GM18498 (cell line): Measurements from ENCODE around the gene KLK7.

Source experiments
- ATAC-seq: cut with Tn5 transposase; IDR thresholded peaks from one replicate; pipeline ENCODE4 v1.9.1; 2021; ENCODE audit warnings: mild to moderate bottlenecking, moderate library complexity; ENCODE audit not compliant: unreplicated experiment

Gene KLK7

DNA sequence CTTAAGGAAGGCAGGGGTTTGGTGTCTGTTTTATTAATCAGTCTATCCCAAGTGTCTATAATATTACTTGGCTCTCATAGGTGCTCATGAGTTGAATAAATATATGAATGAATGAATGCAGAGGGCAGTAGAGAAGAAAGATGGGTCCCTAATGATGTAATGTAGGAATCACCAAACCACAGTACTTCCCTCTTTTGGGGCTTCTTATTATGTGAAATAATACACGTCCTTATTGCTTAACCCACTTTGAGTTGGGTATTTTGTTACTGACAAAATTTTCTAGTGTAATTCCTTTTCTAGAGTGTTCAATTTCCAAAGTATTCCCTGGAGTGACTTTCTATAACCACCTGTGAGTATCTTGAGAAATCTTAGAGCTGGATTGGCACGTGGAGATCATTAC, 44.1 kb downstream of the KLK7 start:
- no peak for ATAC-seq

DNA sequence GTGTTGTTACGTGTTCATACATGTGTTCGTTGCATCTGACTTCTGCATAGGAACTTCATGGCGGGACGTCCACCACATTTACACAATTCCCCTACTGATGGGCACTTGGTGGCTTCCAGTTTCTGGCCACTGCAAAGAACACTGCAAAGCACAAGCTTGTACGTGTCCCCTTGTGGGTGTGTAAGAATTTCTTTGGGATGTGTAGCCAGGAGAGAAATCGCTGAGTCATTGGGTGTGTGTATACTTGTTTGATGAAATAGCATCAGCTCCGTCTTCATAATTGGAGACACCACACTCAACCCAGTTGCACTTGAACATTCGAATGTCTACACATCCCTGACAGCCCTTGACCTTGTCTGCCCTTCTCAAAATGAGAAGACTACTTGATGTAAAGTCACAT, 50.1 kb downstream of the KLK7 start:
- ATAC-seq, result no peak

DNA sequence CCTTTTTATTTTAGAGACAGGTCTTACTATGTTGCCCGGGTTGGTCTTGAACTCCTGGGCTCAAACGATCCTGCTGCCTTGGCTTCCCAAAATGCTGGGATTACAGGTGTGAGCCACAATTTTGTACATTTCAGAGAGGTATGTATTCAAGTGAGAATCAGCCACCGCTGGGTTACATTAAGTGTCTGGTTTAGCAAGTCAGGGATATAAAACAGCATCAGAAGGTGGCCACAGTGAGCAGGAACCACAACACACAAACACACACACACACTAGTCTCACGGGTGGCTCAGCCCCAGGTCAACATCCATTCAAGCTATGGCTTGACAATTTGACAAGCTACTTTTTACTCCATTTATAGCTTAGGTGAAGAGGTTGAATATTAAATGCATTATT, 51.0 kb downstream of the KLK7 start:
- no peak for ATAC-seq

- no peak for ATAC-seq
Measured at GRCh38 chr19:50932018-50932689, 51.6 kb downstream of the KLK7 start.

GRCh38 chr19:50931023-50931422, 52.7 kb downstream of the KLK7 start:
- ATAC-seq, result no peak

GRCh38 chr19:50928831-50929230, 54.9 kb downstream of the KLK7 start:
- ATAC-seq, result no peak
